Keratinocyte (primary cell): ENCODE results near the gene AKAP13. TPM values are rescaled to one million over a fixed set of nuclear protein-coding genes. Genes with fewer than 3 reads are reported as not detected.

Source experiments
- DNase-seq: peaks from one replicate; pipeline ENCODE4 v3.0.0-alpha.2; 2011; ENCODE audit warnings: low read depth, missing footprints, low spot score
- FAIRE-seq: peaks from 2 replicates; lab custom pipeline; 2011; peaks lifted over from hg19 to GRCh38; lab: Jason Lieb, UNC
- H2AFZ ChIP-seq: 2 replicates; pipeline ENCODE4 v1.6.0; 2012; ENCODE audit warnings: low read length, control low read depth, inconsistent platforms; ENCODE audit not compliant: control insufficient read depth
- H3K27ac ChIP-seq: 2 replicates; pipeline ENCODE4 v1.5.1; 2011; ENCODE audit warnings: low read length; ENCODE audit not compliant: control insufficient read depth, insufficient read depth
- H3K27me3 ChIP-seq: 3 replicates; pipeline ENCODE4 v1.6.0; 2011; ENCODE audit warnings: low read length; ENCODE audit not compliant: control insufficient read depth, insufficient read depth; ENCODE audit errors: extremely low read depth
- H3K36me3 ChIP-seq, 2 experiments: 2 replicates in 1 of 2; 3 replicates in 1 of 2; pipeline ENCODE4 v1.5.1; 2011; ENCODE audit warnings: low read length in 2 of 2, mild to moderate bottlenecking in 1 of 2; ENCODE audit not compliant: control insufficient read depth in 2 of 2, insufficient read depth in 2 of 2; ENCODE audit errors: extremely low read depth in 1 of 2
- H3K4me1 ChIP-seq: 3 replicates; pipeline ENCODE4 v1.5.1; 2011; ENCODE audit warnings: low read length; ENCODE audit not compliant: control insufficient read depth, insufficient read depth; ENCODE audit errors: extremely low read depth
- H3K4me2 ChIP-seq: 3 replicates; pipeline ENCODE4 v1.6.0; 2011; ENCODE audit warnings: low read depth, low read length; ENCODE audit not compliant: control insufficient read depth, insufficient read depth; ENCODE audit errors: extremely low read depth
- H3K4me3 ChIP-seq, 3 experiments: fragments of 200-600 bp in 1 of 3; sonication (generic) in 1 of 3; 2 replicates in 2 of 3; 3 replicates in 1 of 3; pipeline ENCODE4 v1.5.1; 2011 to 2016; ENCODE audit warnings: low read length in 3 of 3, mild to moderate bottlenecking in 3 of 3, control low read depth in 2 of 3, inconsistent platforms in 1 of 3, low read depth in 1 of 3, mixed read lengths in 1 of 3, mixed run types in 1 of 3, moderate library complexity in 1 of 3; ENCODE audit not compliant: control insufficient read depth in 2 of 3, insufficient read depth in 2 of 3; ENCODE audit errors: extremely low read depth in 1 of 3
- H3K79me2 ChIP-seq: 2 replicates; pipeline ENCODE4 v1.6.0; 2012; ENCODE audit warnings: low read length; ENCODE audit not compliant: control insufficient read depth, insufficient read depth
- H3K9ac ChIP-seq: 3 replicates; pipeline ENCODE4 v1.6.0; 2011; ENCODE audit warnings: low read length; ENCODE audit not compliant: control insufficient read depth, insufficient read depth; ENCODE audit errors: extremely low read depth
- H3K9me1 ChIP-seq: 3 replicates; pipeline ENCODE4 v1.6.0; 2011; ENCODE audit warnings: low read length; ENCODE audit not compliant: control insufficient read depth, insufficient read depth; ENCODE audit errors: extremely low read depth
- H3K9me3 ChIP-seq: 2 replicates; pipeline ENCODE4 v1.5.1; 2012; ENCODE audit warnings: low read depth, low read length; ENCODE audit not compliant: control insufficient read depth
- H4K20me1 ChIP-seq: 3 replicates; pipeline ENCODE4 v1.6.0; 2011; ENCODE audit warnings: low read length; ENCODE audit not compliant: control insufficient read depth, insufficient read depth; ENCODE audit errors: extremely low read depth
- EZH2 ChIP-seq: IDR thresholded peaks from one replicate; pipeline ENCODE4 v1.6.1; 2012; ENCODE audit warnings: inconsistent platforms, mild to moderate bottlenecking, low read length, moderate library complexity
- dilution Hi-C: fragments of 300-500 bp; cut with MboI; formaldehyde crosslinking; loops from one replicate; pipeline ENCODE4 v1.7.0; 2020; ENCODE audit warnings: low sequenced_read_pairs; ENCODE audit not compliant: extremely low pct_ligation_motif_present
- polyA plus RNA-seq, 5 experiments: library from polyadenylated mRNA; depleted of rRNA in 3 of 5; stranded (reverse) in 3 of 5; stranded (forward) in 1 of 5; unstranded in 1 of 5; fragments of >200 nt; gene quantifications; 1 replicate in 1 of 5; 2 replicates in 3 of 5; 3 replicates in 1 of 5; pipeline versions ENCODE4 v1.2.1 to v1.2.3, GENCODE V29; 2011 to 2012; ENCODE audit warnings: missing spikeins in 2 of 5, low read depth in 1 of 5, low replicate concordance in 1 of 5
- TF ChIP-seq, protein P1 (sequence below), 3 experiments: IDR thresholded peaks in 1 of 3; conservative IDR thresholded peaks in 1 of 3; optimal IDR thresholded peaks in 1 of 3; 2 replicates in 2 of 3; 3 replicates in 1 of 3; pipeline versions ENCODE3 to v1.5.1; 2011; ENCODE audit warnings: low read length in 3 of 3, mild to moderate bottlenecking in 3 of 3, moderate library complexity in 2 of 3, control low read depth in 1 of 3, inconsistent platforms in 1 of 3; ENCODE audit not compliant: insufficient read depth in 2 of 3; ENCODE audit errors: extremely low read depth in 1 of 3

The AKAP13 gene
- polyA plus RNA-seq, 1 donor (not counting 4 experiments of a cell fraction or from before 2014, with no cell fraction given), result 16.7 TPM

DNA sequence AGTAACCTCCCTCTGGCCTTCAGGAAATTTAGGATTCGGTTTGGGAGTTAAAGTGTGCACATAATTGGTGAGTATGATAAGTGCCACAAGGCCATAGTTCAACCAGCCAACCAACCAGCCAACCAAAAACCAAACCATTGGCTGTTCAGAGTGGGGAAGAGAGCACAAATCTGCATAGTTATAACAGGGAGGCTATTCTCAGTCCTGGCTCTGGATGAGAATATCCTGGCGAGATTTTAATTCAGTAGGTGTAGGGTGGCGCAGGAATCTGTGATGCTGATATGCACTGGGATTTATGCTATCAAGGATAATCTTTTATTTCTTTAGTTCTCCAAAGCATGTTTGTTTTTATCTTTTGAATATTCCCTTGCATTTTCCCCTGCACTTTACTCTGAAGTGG lies 49.1 kb downstream of the AKAP13 start:
- dilution Hi-C loops, result no loop called here
- H3K9me1 ChIP-seq, result no peaks in the 10 kb centered on the region
- no peak overlapping the region for H3K27ac ChIP-seq
- peaks cover 10% of the 10 kb centered on the region for H3K4me1 ChIP-seq
- no peaks in the 10 kb centered on the region for H4K20me1 ChIP-seq
- peaks cover 76% of the 10 kb centered on the region for H3K79me2 ChIP-seq
- no peak overlapping the region for H3K9ac ChIP-seq
- H3K4me3 ChIP-seq, result no peak overlapping the region
- DNase-seq (no peak), FAIRE-seq (no peak)
- H3K27me3 ChIP-seq, result no peaks in the 10 kb centered on the region
- TF ChIP-seq, protein P1, sequence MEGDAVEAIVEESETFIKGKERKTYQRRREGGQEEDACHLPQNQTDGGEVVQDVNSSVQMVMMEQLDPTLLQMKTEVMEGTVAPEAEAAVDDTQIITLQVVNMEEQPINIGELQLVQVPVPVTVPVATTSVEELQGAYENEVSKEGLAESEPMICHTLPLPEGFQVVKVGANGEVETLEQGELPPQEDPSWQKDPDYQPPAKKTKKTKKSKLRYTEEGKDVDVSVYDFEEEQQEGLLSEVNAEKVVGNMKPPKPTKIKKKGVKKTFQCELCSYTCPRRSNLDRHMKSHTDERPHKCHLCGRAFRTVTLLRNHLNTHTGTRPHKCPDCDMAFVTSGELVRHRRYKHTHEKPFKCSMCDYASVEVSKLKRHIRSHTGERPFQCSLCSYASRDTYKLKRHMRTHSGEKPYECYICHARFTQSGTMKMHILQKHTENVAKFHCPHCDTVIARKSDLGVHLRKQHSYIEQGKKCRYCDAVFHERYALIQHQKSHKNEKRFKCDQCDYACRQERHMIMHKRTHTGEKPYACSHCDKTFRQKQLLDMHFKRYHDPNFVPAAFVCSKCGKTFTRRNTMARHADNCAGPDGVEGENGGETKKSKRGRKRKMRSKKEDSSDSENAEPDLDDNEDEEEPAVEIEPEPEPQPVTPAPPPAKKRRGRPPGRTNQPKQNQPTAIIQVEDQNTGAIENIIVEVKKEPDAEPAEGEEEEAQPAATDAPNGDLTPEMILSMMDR (optimal IDR thresholded peaks at IDR 0.05 in 1 of 3, IDR thresholded peaks at IDR 0.05 in 1 of 3, conservative IDR thresholded peaks at IDR 0.05 in 1 of 3; ENCODE audit: extremely low read depth in 1 of 3, insufficient read depth in 2 of 3, low read length in 3 of 3), result no peak
- no peak for TF ChIP-seq EZH2
- H3K9me3 ChIP-seq, result no peaks in the 10 kb centered on the region
- H3K36me3 ChIP-seq, result no peaks in the 10 kb centered on the region
- H2AFZ ChIP-seq, result no peak overlapping the region
- no peak overlapping the region for H3K4me2 ChIP-seq

DNA sequence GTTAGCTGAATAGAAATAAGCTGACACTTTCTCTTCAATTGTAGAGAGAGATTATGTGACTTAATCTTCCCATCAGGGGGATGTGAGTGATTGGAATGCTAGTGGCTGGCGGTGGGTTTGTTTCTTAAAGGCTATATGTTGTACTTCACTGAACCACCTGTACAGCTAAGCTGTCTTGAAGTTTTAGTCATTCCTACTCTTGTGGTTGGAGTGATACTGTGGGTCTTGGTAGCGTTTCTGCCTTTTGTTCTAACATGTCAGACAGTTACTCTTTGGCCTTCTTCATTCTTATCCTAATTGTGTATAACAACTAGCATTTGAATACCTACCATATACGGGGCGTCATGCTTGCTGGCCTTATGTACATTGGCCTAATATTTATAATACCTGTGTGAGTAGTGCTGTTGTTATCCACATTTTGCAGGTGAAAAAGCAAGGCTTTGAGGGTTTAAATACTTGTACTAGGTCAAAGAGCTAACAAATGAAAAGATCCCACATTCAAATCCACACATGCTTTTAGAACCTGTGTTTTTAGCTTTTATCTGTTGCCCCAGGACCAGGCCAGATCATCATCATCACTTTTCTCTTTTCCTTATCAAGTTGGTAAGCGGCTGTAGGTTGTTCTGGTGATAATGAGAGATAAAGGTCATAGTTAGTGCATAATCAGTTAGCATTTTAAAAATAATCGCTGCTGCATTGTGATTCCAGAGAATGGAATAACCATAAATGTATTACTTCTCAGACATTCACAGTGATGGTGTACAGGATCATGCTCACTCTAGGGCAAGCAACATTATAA lies 50.2 kb downstream of the AKAP13 start:
- peaks cover 10% of the 10 kb centered on the region for H3K4me1 ChIP-seq
- FAIRE-seq, result no peak

More for the DNA sequence above, 50.2 kb downstream of the AKAP13 start:
- H2AFZ ChIP-seq, result no peak overlapping the region
- no peak overlapping the region for H3K9ac ChIP-seq
- dilution Hi-C loops, result no loop called here
- no peak for DNase-seq
- H3K4me2 ChIP-seq, result no peak overlapping the region
- H4K20me1 ChIP-seq, result no peaks in the 10 kb centered on the region
- TF ChIP-seq, protein P1 (optimal IDR thresholded peaks at IDR 0.05 in 1 of 3, IDR thresholded peaks at IDR 0.05 in 1 of 3, conservative IDR thresholded peaks at IDR 0.05 in 1 of 3; ENCODE audit: extremely low read depth in 1 of 3, insufficient read depth in 2 of 3, low read length in 3 of 3), result no peak
- no peak for TF ChIP-seq EZH2
- peaks cover 69% of the 10 kb centered on the region for H3K79me2 ChIP-seq
- H3K4me3 ChIP-seq, result no peak overlapping the region
- H3K27ac ChIP-seq, result no peak overlapping the region
- H3K9me3 ChIP-seq, result no peaks in the 10 kb centered on the region
- H3K9me1 ChIP-seq, result no peaks in the 10 kb centered on the region
- H3K27me3 ChIP-seq, result no peaks in the 10 kb centered on the region
- H3K36me3 ChIP-seq, result no peaks in the 10 kb centered on the region
